GM21786 (cell line): ENCODE results near the gene SH3RF3.

Experiments used
- ATAC-seq: cut with Tn5 transposase; IDR thresholded peaks from one replicate; pipeline ENCODE4 v1.9.1; 2021; ENCODE audit not compliant: unreplicated experiment

The SH3RF3 gene

GRCh38 chr2:109330056-109330455 lies 201.1 kb downstream of the SH3RF3 start:
- ATAC-seq: no peak

GRCh38 chr2:109331081-109331480 lies 202.1 kb downstream of the SH3RF3 start:
- ATAC-seq: no peak

- peak; percentile 47 for ATAC-seq
These were observed 203.2 kb downstream of the SH3RF3 start for GRCh38 chr2:109331896-109332848.

- no peak for ATAC-seq
These were observed 203.9 kb downstream of the SH3RF3 start for GRCh38 chr2:109332880-109333279.

- no peak for ATAC-seq
These were observed 204.6 kb downstream of the SH3RF3 start for GRCh38 chr2:109333414-109334210.

GRCh38 chr2:109335631-109336176 lies 206.7 kb downstream of the SH3RF3 start:
- ATAC-seq: no peak

- ATAC-seq: no peak
These were observed 207.3 kb downstream of the SH3RF3 start for GRCh38 chr2:109336296-109336695.

GRCh38 chr2:109337221-109337620 lies 208.2 kb downstream of the SH3RF3 start:
- no peak for ATAC-seq

GRCh38 chr2:109339519-109339966 lies 210.5 kb downstream of the SH3RF3 start:
- ATAC-seq: no peak

GRCh38 chr2:109340381-109340780 lies 211.4 kb downstream of the SH3RF3 start:
- ATAC-seq: no peak

- no peak for ATAC-seq
These were observed 212.6 kb downstream of the SH3RF3 start for GRCh38 chr2:109341355-109342255.

- no peak for ATAC-seq
These were observed 213.3 kb downstream of the SH3RF3 start for GRCh38 chr2:109342256-109342850.

- no peak for ATAC-seq
These were observed 213.9 kb downstream of the SH3RF3 start for GRCh38 chr2:109342930-109343329.

- no peak for ATAC-seq
These were observed 214.5 kb downstream of the SH3RF3 start for GRCh38 chr2:109343460-109343859.

GRCh38 chr2:109344270-109344805 lies 215.3 kb downstream of the SH3RF3 start:
- ATAC-seq: no peak

- ATAC-seq: no peak
These were observed 216.1 kb downstream of the SH3RF3 start for GRCh38 chr2:109345091-109345490.

- ATAC-seq: no peak
These were observed 216.9 kb downstream of the SH3RF3 start for GRCh38 chr2:109345653-109346480.

- ATAC-seq: no peak
These were observed 217.7 kb downstream of the SH3RF3 start for GRCh38 chr2:109346601-109347228.
